Adrenal gland (tissue), 12 donors: Measurements from ENCODE around the gene EIF4H. TPM values are rescaled to one million over a fixed set of nuclear protein-coding genes. Genes with fewer than 3 reads are reported as not detected.
A peak's percentile ranks its signal among the peaks of the same experiment; 100 is the strongest.

Experiments used
- DNase-seq, 7 donors: peaks; one replicate each; pipeline ENCODE4 v3.0.0-alpha.2; 2019 to 2020
- H3K27ac ChIP-seq, 5 donors: fragments of 200-600 bp; sonication (generic) in 4 of 5; 1 replicate in 3 of 5; 2 replicates in 2 of 5; pipeline versions ENCODE4 v1.5.1 to v1.8.0; 2016 to 2020; ENCODE audit warnings: mild to moderate bottlenecking in 1 of 5
- H3K27me3 ChIP-seq: fragments of 200-600 bp; 2 replicates; pipeline ENCODE4 v1.8.0; 2021
- H3K36me3 ChIP-seq, 2 donors: fragments of 200-600 bp; replicated peaks in 1 of 2; 1 replicate in 1 of 2; 2 replicates in 1 of 2; pipeline versions ENCODE4 v1.5.1 to v1.8.0; 2018 to 2022
- H3K4me1 ChIP-seq, 2 donors: fragments of 200-600 bp; replicated peaks in 1 of 2; 1 replicate in 1 of 2; 2 replicates in 1 of 2; pipeline versions ENCODE4 v1.5.1 to v1.8.0; 2018 to 2021
- H3K4me3 ChIP-seq, 4 donors: fragments of 200-600 bp; sonication (generic) in 3 of 4; one replicate each; pipeline ENCODE4 v1.5.1; 2016 to 2018
- H3K9me3 ChIP-seq, 3 donors: fragments of 200-600 bp; sonication (generic) in 1 of 3; replicated peaks in 1 of 3; 1 replicate in 2 of 3; 2 replicates in 1 of 3; pipeline versions ENCODE4 v1.5.1 to v1.8.0; 2016 to 2021
- POLR2A ChIP-seq, 2 donors: fragments of 450-650 bp; IDR thresholded peaks; one replicate each; pipeline ENCODE4 v1.6.1; 2017; ENCODE audit warnings: antibody characterized with exemption in 2 of 2, mild to moderate bottlenecking in 2 of 2, moderate library complexity in 1 of 2
- WGBS, 4 donors: extraction: QIAGEN DNeasy Blood & Tissue Kit in 2 of 4; methylation state at CpG; one replicate each; pipeline versions ENCODE4 v1.1.5 to v1.1.7; 2013 to 2017; 5-methylcytosine and 5-hydroxymethylcytosine counted together
- intact Hi-C, 2 donors: fragments of 100-400 bp; cut with DNase I; formaldehyde crosslinking; loops; one replicate each; pipeline versions ENCODE4 v1.14.1 to v1.15.0; 2022 to 2023
- polyA plus RNA-seq, 3 donors: library from polyadenylated mRNA; stranded (reverse); fragments of 200-250 nt in 2 of 3; fragments of 350-450 nt in 1 of 3; fragmentation: Illumina TruSeq in 1 of 3; extraction: RNeasy Lipid Tissue Mini Kit (QIAGEN cat#74804) in 1 of 3; gene quantifications; one replicate each; pipeline ENCODE4 v1.2.3, GENCODE V29; 2013 to 2014
- total RNA-seq, 9 donors: library from RNA; depleted of rRNA in 4 of 9; stranded (reverse); fragments of >200 nt in 4 of 9; fragments of 120-200 nt in 1 of 9; fragmentation: NEBNext Ultra II Directional in 1 of 9; extraction: Animal tissue kit (Norgen Biotek cat#: 25700) in 1 of 9; gene quantifications; one replicate each; pipeline versions ENCODE4 v1.1.0 to v1.2.4, GENCODE V29; 2013 to 2023
- TF ChIP-seq, protein P1 (sequence below), 6 experiments: fragments of 450-650 bp in 4 of 6; fragments of 200-600 bp in 2 of 6; sonication (generic) in 1 of 6; IDR thresholded peaks; 1 replicate in 5 of 6; 2 replicates in 1 of 6; pipeline versions ENCODE4 v1.5.1 to v1.8.0; 2016 to 2021; ENCODE audit warnings: antibody characterized with exemption in 6 of 6, mild to moderate bottlenecking in 2 of 6, moderate library complexity in 1 of 6
- donor health status: healthy with polysubstance abuse.
- donor health status: Bipolar disorder and iron deficiency.
- donor health status: DM: yes; HTN: yes; CAD: no.
- donor health status: DM: no; HTN: no; CAD: no.
- donor health status: DM: no; HTN: no; CAD: no.
- donor health status: DM: yes; HTN: yes; CAD: no.

Gene EIF4H
- total and polyA plus RNA-seq, 12 donors = 108 to 364 (median 252) TPM

GRCh38 chr7:74130518-74130917 is 43.6 kb upstream of the EIF4H start:
- WGBS, 4 donors = 70 to 76% (median 73%) methylated on average over 4 of the region's 4 CpGs
- intact Hi-C loops = no loop called here

DNA sequence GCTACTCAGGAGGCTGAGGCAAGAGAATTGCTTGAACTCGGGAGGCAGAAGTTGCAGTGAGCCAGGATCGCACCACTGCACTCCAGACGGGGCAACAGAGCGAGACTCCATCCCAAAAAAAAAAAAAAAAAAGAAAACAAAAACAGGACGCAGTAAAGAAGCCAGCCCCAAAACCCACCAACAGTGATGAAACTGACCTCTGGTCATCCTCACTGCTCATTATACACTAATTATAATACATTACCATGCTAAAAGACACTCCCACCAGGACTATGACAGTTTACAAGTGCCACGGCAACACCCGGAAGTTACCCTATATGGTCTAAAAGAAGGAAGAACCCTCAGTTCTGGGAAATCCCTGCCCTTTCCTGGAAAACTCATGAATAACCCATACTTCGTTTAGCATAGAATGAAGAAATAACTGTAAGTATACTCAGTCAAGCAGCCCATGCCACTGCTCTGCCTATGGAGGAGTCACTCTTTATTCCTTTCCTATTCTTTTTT is 40.0 kb upstream of the EIF4H start:
- no peaks in the 10 kb centered on the region for H3K4me1 ChIP-seq
- DNase-seq = peak in 2 of 7 donors; percentile 9 to 26
- TF ChIP-seq POLR2A (IDR thresholded peaks at IDR 0.05) = no peak
- TF ChIP-seq, protein P1, sequence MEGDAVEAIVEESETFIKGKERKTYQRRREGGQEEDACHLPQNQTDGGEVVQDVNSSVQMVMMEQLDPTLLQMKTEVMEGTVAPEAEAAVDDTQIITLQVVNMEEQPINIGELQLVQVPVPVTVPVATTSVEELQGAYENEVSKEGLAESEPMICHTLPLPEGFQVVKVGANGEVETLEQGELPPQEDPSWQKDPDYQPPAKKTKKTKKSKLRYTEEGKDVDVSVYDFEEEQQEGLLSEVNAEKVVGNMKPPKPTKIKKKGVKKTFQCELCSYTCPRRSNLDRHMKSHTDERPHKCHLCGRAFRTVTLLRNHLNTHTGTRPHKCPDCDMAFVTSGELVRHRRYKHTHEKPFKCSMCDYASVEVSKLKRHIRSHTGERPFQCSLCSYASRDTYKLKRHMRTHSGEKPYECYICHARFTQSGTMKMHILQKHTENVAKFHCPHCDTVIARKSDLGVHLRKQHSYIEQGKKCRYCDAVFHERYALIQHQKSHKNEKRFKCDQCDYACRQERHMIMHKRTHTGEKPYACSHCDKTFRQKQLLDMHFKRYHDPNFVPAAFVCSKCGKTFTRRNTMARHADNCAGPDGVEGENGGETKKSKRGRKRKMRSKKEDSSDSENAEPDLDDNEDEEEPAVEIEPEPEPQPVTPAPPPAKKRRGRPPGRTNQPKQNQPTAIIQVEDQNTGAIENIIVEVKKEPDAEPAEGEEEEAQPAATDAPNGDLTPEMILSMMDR (IDR thresholded peaks at IDR 0.05) = no peak
- no peaks in the 10 kb centered on the region for H3K36me3 ChIP-seq
- no peaks in the 10 kb centered on the region for H3K27me3 ChIP-seq
- 66 to 79% (median 69%) methylated on average over 8 of the region's 8 CpGs for WGBS, 4 donors
- H3K9me3 ChIP-seq = no peaks in the 10 kb centered on the region
- no peak overlapping the region for H3K27ac ChIP-seq
- intact Hi-C loops = no loop called here
- H3K4me3 ChIP-seq = no peak overlapping the region

More at GRCh38 chr7:74130518-74130917, 43.6 kb upstream of the EIF4H start:
- no peaks in the 10 kb centered on the region for H3K36me3 ChIP-seq
- H3K27ac ChIP-seq = no peak overlapping the region
- TF ChIP-seq, protein P1 (IDR thresholded peaks at IDR 0.05) = no peak
- no peak for TF ChIP-seq POLR2A (IDR thresholded peaks at IDR 0.05)
- no peak overlapping the region for H3K4me3 ChIP-seq
- no peaks in the 10 kb centered on the region for H3K4me1 ChIP-seq
- no peak for DNase-seq
- H3K27me3 ChIP-seq = no peaks in the 10 kb centered on the region
- no peaks in the 10 kb centered on the region for H3K9me3 ChIP-seq

- WGBS, 4 donors = 93 to 96% (median 94%) methylated on average over 12 of the region's 12 CpGs
- intact Hi-C loops = no loop called here
These were observed 35.8 kb upstream of the EIF4H start for GRCh38 chr7:74138334-74138867.

GRCh38 chr7:74138945-74139843 is 35.0 kb upstream of the EIF4H start:
- Histone ChIP-seq H3K27me3 (no peaks in the 10 kb centered on the region), H3K27ac (no peak overlapping the region), H3K9me3 (no peaks in the 10 kb centered on the region), H3K4me1 (no peaks in the 10 kb centered on the region), H3K36me3 (no peaks in the 10 kb centered on the region), H3K4me3 (no peak overlapping the region)
- no peak for TF ChIP-seq POLR2A (IDR thresholded peaks at IDR 0.05)
- TF ChIP-seq, protein P1 (IDR thresholded peaks at IDR 0.05) = no peak
- 82 to 93% (median 88%) methylated on average over 14 to 16 of the region's 16 CpGs for WGBS, 4 donors
- no peak for DNase-seq
- intact Hi-C loops = no loop called here

More at GRCh38 chr7:74138334-74138867, 35.8 kb upstream of the EIF4H start:
- Histone ChIP-seq H3K27ac (no peak overlapping the region), H3K4me3 (no peak overlapping the region), H3K9me3 (no peaks in the 10 kb centered on the region), H3K27me3 (no peaks in the 10 kb centered on the region), H3K4me1 (no peaks in the 10 kb centered on the region), H3K36me3 (no peaks in the 10 kb centered on the region)
- no peak for DNase-seq
- TF ChIP-seq, protein P1 (IDR thresholded peaks at IDR 0.05) = no peak
- TF ChIP-seq POLR2A (IDR thresholded peaks at IDR 0.05) = no peak
